WTC11 (cell line): Measurements from ENCODE around the gene COL18A1. TPM values are rescaled to one million over a fixed set of nuclear protein-coding genes. Genes with fewer than 3 reads are reported as not detected.
"Not testable (repeated sequence)": the region's sequence is repeated elsewhere in the genome, so short reads cannot be mapped to it uniquely, and the experiment has no call there.

Source experiments
- ATAC-seq: fragments of 200-7000 bp; cut with Tn5 transposase; 2 replicates; pipeline ENCODE4 v1.10.0; 2021; ENCODE audit warnings: mild to moderate bottlenecking, moderate library complexity
- CTCF ChIA-PET: fragments of 300-600 bp; sonication (Branson Sonifier 250); formaldehyde crosslinking; loops from one replicate; lab custom pipeline; 2021; ENCODE audit warnings: antibody characterized with exemption; lab: Charles Lee
- POLR2A ChIA-PET: fragments of 350-600 bp; sonication (Branson Sonifier 250); formaldehyde crosslinking; loops from one replicate; lab custom pipeline; 2021; ENCODE audit warnings: antibody characterized with exemption; lab: Charles Lee
- DNase-seq: peaks from one replicate; pipeline ENCODE4 v3.0.0; 2021; ENCODE audit warnings: low spot score
- H3K27ac Mint-ChIP-seq: 2 replicates; pipeline ENCODE4 v1.8.0; 2021; ENCODE audit warnings: mixed read lengths
- H3K27me3 Mint-ChIP-seq: 2 replicates; pipeline ENCODE4 v1.8.0; 2021; ENCODE audit warnings: low read depth, mild to moderate bottlenecking, moderate library complexity, mixed read lengths
- H3K36me3 Mint-ChIP-seq: 2 replicates; pipeline ENCODE4 v1.8.0; 2021; ENCODE audit warnings: mixed read lengths
- H3K4me1 Mint-ChIP-seq: 2 replicates; pipeline ENCODE4 v1.8.0; 2022; ENCODE audit warnings: mixed read lengths
- H3K4me3 Mint-ChIP-seq: 2 replicates; pipeline ENCODE4 v1.8.0; 2021; ENCODE audit warnings: mild to moderate bottlenecking, moderate library complexity, mixed read lengths
- H3K9me3 Mint-ChIP-seq: 2 replicates; pipeline ENCODE4 v1.8.0; 2021; ENCODE audit warnings: mixed read lengths
- AR ChIP-seq: fragments of 250-450 bp; sonication (Bioruptor Pico); IDR thresholded peaks from 2 replicates; pipeline ENCODE4 v1.9.0; 2021; ENCODE audit warnings: mild to moderate bottlenecking
- ELF4 ChIP-seq: sonication (generic); formaldehyde crosslinking; IDR thresholded peaks from 2 replicates; pipeline ENCODE4 v1.8.1; 2022; ENCODE audit warnings: low read depth, mild to moderate bottlenecking, moderate library complexity, missing genetic modification reagents
- ERG ChIP-seq: fragments of 250-450 bp; sonication (Bioruptor Pico); IDR thresholded peaks from 2 replicates; pipeline ENCODE4 v1.8.0; 2021; ENCODE audit warnings: mild to moderate bottlenecking
- FOXP4 ChIP-seq: sonication (generic); formaldehyde crosslinking; IDR thresholded peaks from 2 replicates; pipeline ENCODE4 v1.8.0; 2022; ENCODE audit warnings: mild to moderate bottlenecking, missing genetic modification reagents
- IRF1 ChIP-seq: sonication (generic); formaldehyde crosslinking; IDR thresholded peaks from 2 replicates; pipeline ENCODE4 v1.8.0; 2023; ENCODE audit warnings: missing genetic modification reagents
- IRF2 ChIP-seq: sonication (generic); formaldehyde crosslinking; IDR thresholded peaks from 2 replicates; pipeline ENCODE4 v1.8.0; 2022; ENCODE audit warnings: low read depth, missing genetic modification reagents, borderline replicate concordance
- NR2C2 ChIP-seq: sonication (generic); formaldehyde crosslinking; IDR thresholded peaks from 2 replicates; pipeline ENCODE4 v1.8.0; 2022; ENCODE audit warnings: mild to moderate bottlenecking, missing genetic modification reagents
- NR3C1 ChIP-seq: sonication (generic); formaldehyde crosslinking; conservative IDR thresholded peaks from 2 replicates; pipeline ENCODE4 v1.8.1; 2023; ENCODE audit warnings: low read depth, mild to moderate bottlenecking, missing genetic modification reagents
- SMAD4 ChIP-seq: sonication (generic); formaldehyde crosslinking; IDR thresholded peaks from 2 replicates; pipeline ENCODE4 v1.8.0; 2022; ENCODE audit warnings: mild to moderate bottlenecking, missing genetic modification reagents
- SOX15 ChIP-seq: fragments of 250-450 bp; sonication (Bioruptor Pico); IDR thresholded peaks from 2 replicates; pipeline ENCODE4 v1.9.0; 2021; ENCODE audit warnings: mild to moderate bottlenecking
- USF1 ChIP-seq: sonication (generic); formaldehyde crosslinking; IDR thresholded peaks from 2 replicates; pipeline ENCODE4 v1.8.0; 2022; ENCODE audit warnings: mild to moderate bottlenecking, missing genetic modification reagents
- USF2 ChIP-seq: sonication (generic); formaldehyde crosslinking; IDR thresholded peaks from 2 replicates; pipeline ENCODE4 v1.8.1; 2023; ENCODE audit warnings: mild to moderate bottlenecking, missing genetic modification reagents, moderate library complexity
- ZBTB21 ChIP-seq: sonication (generic); formaldehyde crosslinking; IDR thresholded peaks from 2 replicates; pipeline ENCODE4 v1.8.1; 2023; ENCODE audit warnings: mild to moderate bottlenecking, missing genetic modification reagents, borderline replicate concordance
- ZSCAN18 ChIP-seq: fragments of 250-450 bp; sonication (Bioruptor Pico); IDR thresholded peaks from 2 replicates; pipeline ENCODE4 v2.1.2; 2022; ENCODE audit warnings: mild to moderate bottlenecking, moderate library complexity
- total RNA-seq: library from RNA; stranded (reverse); gene quantifications from 3 replicates; pipeline ENCODE4 v1.2.3, GENCODE V29; 2021

The COL18A1 gene
- total RNA-seq, 1 experiment from 2014 or later = 231 TPM

- ChIA-PET CTCF (interaction anchor here (1.4 to 2.3 kb wide), 2 partner anchors 44 to 54 kb away, joined by 3 to 9 read pairs; no protein-coding TSS in a partner anchor), POLR2A (no interaction called here)
- H3K4me1 Mint-ChIP-seq = peaks cover 53% of the 10 kb centered on the region
- H3K9me3 Mint-ChIP-seq = no peaks in the 10 kb centered on the region
- H3K27ac Mint-ChIP-seq = no peak overlapping the region
- DNase-seq (no peak), ATAC-seq (no peak)
- no peaks in the 10 kb centered on the region; the same call in 1 of the 2 replicates for H3K27me3 Mint-ChIP-seq
- TF ChIP-seq IRF2 (no peak), ELF4 (CRISPR knock-in tag) (no peak), NR3C1 (no peak), IRF1 (CRISPR knock-in tag) (no peak), FOXP4 (CRISPR knock-in tag) (no peak), SOX15 (CRISPR knock-in tag) (no peak), NR2C2 (CRISPR knock-in tag) (no peak), ZBTB21 (CRISPR knock-in tag) (no peak), USF2 (CRISPR knock-in tag) (no peak), AR (no peak), ERG (CRISPR knock-in tag) (no peak)
- no peaks in the 10 kb centered on the region for H3K36me3 Mint-ChIP-seq
- no peak overlapping the region for H3K4me3 Mint-ChIP-seq
Measured at GRCh38 chr21:45362748-45363145, 42.2 kb upstream of the COL18A1 start.

GRCh38 chr21:45363272-45363671 lies 41.7 kb upstream of the COL18A1 start:
- H3K36me3 Mint-ChIP-seq, H3K4me3 Mint-ChIP-seq, H3K9me3 Mint-ChIP-seq, POLR2A ChIA-PET, ATAC-seq, H3K27ac Mint-ChIP-seq, H3K27me3 Mint-ChIP-seq, CTCF ChIA-PET, DNase-seq: not testable (repeated sequence)
- H3K4me1 Mint-ChIP-seq = peaks cover 54% of the 10 kb centered on the region

GRCh38 chr21:45363921-45364467 lies 41.0 kb upstream of the COL18A1 start:
- no peak for DNase-seq
- no peaks in the 10 kb centered on the region for H3K36me3 Mint-ChIP-seq
- H3K4me3 Mint-ChIP-seq = no peak overlapping the region
- H3K4me1 Mint-ChIP-seq = peaks cover 55% of the 10 kb centered on the region
- TF ChIP-seq USF1 (CRISPR knock-in tag) (no peak), SMAD4 (CRISPR knock-in tag) (no peak), ZSCAN18 (no peak)
- ChIA-PET CTCF (interaction anchor here (1.0 to 1.3 kb wide), 3 partner anchors 42 to 76 kb away, joined by 3 to 5 read pairs (median 3); no protein-coding TSS in a partner anchor), POLR2A (no interaction called here)
- H3K27me3 Mint-ChIP-seq = no peaks in the 10 kb centered on the region; the same call in 1 of the 2 replicates
- no peak for ATAC-seq
- H3K9me3 Mint-ChIP-seq = no peaks in the 10 kb centered on the region
- H3K27ac Mint-ChIP-seq = peak overlapping the region; percentile 34
